ENCODE results near the gene GPAT2. TPM values are rescaled to one million over a fixed set of nuclear protein-coding genes. Genes with fewer than 3 reads are reported as not detected.

Gene GPAT2
- total RNA-seq, 2 donors from 2014 or later: 1.6 to 2.0 TPM

DNA sequence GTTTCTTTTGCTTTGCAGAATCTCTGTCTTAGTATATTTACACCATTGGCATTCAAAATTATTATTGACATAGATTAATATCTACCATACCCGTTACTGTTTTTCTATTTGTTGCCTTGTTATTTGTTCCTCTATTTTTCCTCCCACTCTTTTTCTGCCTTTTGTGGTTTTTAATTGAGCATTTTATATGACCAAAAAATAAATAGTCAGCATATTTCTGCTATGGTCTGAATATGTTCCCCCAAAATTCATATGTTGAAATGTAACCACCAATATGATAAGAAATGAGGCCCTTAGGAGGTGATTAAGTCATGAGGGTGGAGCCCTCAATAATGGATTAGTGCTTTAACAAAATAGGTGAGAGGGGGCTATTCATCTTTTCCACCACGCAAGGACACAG lies 46.3 kb upstream of the GPAT2 start:
- Histone ChIP-seq H3K9me3 (peaks cover 0 to 8% (median 0%) of the 10 kb centered on the region in 3 donors), H3K27me3 (no peaks in the 10 kb centered on the region), H3K4me1 (no peaks in the 10 kb centered on the region), H3K4me3 (no peak overlapping the region), H3K36me3 (replicated peaks in 1 of 2; ENCODE audit: insufficient read depth in 1 of 2, low read depth in 2 of 2) (no peaks in the 10 kb centered on the region), H3K27ac (no peak overlapping the region)
- DNase-seq (no peak), ATAC-seq (no peak)
- intact Hi-C loops (cut with DNase I): no loop called here
- WGBS, 2 donors: 81 to 86% methylated on average over 2 of the region's 2 CpGs
- TF ChIP-seq, protein P1, sequence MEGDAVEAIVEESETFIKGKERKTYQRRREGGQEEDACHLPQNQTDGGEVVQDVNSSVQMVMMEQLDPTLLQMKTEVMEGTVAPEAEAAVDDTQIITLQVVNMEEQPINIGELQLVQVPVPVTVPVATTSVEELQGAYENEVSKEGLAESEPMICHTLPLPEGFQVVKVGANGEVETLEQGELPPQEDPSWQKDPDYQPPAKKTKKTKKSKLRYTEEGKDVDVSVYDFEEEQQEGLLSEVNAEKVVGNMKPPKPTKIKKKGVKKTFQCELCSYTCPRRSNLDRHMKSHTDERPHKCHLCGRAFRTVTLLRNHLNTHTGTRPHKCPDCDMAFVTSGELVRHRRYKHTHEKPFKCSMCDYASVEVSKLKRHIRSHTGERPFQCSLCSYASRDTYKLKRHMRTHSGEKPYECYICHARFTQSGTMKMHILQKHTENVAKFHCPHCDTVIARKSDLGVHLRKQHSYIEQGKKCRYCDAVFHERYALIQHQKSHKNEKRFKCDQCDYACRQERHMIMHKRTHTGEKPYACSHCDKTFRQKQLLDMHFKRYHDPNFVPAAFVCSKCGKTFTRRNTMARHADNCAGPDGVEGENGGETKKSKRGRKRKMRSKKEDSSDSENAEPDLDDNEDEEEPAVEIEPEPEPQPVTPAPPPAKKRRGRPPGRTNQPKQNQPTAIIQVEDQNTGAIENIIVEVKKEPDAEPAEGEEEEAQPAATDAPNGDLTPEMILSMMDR (IDR thresholded peaks at IDR 0.05): no peak
- no peak for TF ChIP-seq POLR2A (IDR thresholded peaks at IDR 0.05)

DNA sequence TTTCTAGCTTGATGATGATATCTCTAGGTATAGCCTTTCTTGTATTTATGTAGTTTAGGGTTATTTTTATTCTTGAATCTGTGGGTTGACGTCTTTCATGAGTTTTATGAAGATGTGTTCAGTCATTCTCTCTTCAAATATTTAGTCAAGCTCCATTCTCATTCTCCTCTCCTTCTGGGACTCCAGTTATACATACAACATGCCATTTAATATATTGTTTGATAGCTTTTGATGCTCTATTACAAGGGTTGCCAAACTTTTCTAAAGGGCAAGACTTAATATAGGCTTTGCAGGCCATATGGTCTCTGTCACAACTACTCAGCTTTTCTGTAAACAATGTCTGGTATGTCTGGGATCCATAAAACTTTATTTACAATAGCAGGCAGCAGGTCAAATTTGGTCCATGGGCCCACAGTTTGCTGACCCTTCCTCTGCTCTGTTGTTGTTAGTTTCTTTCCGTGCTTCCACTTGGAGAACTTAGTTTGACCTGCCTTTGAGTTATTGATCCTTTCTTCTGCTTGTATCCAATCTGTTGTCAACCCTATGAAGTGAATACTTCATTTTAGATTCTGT lies 40.6 kb upstream of the GPAT2 start:
- Histone ChIP-seq H3K9me3 (peaks cover 0 to 8% (median 0%) of the 10 kb centered on the region in 3 donors), H3K27me3 (no peaks in the 10 kb centered on the region), H3K27ac (no peak overlapping the region), H3K36me3 (replicated peaks in 1 of 2; ENCODE audit: insufficient read depth in 1 of 2, low read depth in 2 of 2) (no peaks in the 10 kb centered on the region), H3K4me1 (no peaks in the 10 kb centered on the region), H3K4me3 (no peak overlapping the region)
- TF ChIP-seq, protein P1 (IDR thresholded peaks at IDR 0.05): no peak
- TF ChIP-seq POLR2A (IDR thresholded peaks at IDR 0.05): no peak
- DNase-seq (no peak), ATAC-seq (no peak)
- intact Hi-C loops (cut with DNase I): no loop called here
- 70 to 76% methylated on average over 2 of the region's 2 CpGs for WGBS, 2 donors

DNA sequence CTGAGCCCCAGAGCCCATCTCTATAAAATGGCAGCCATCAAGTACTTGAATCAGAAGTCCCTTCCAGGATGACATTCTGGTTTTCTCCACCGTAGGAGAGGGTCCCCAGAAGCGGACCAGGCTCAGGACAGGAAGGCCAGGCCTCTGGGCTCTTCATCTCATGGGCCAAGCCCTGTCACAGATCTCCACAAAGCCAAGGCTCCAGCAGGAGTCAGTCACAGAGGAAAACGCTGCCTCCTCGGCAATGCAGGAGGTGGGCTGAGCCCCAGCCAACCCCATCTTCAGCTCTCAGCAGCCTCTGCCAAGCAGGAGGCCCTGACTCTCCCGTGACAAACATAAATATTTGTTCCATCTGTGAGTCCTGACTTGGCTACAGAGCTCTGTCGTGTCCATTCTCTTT lies 39.4 kb upstream of the GPAT2 start:
- Histone ChIP-seq H3K4me1 (no peaks in the 10 kb centered on the region), H3K4me3 (no peak overlapping the region), H3K27me3 (no peaks in the 10 kb centered on the region), H3K27ac (no peak overlapping the region), H3K9me3 (peaks cover 0 to 8% (median 0%) of the 10 kb centered on the region in 3 donors), H3K36me3 (replicated peaks in 1 of 2; ENCODE audit: insufficient read depth in 1 of 2, low read depth in 2 of 2) (no peaks in the 10 kb centered on the region)
- DNase-seq: no peak
- intact Hi-C loops (cut with DNase I): no loop called here
- TF ChIP-seq POLR2A (IDR thresholded peaks at IDR 0.05): no peak
- TF ChIP-seq, protein P1 (IDR thresholded peaks at IDR 0.05): no peak
- WGBS, 2 donors: 62 to 74% methylated on average over 5 to 6 of the region's 6 CpGs
- no peak for ATAC-seq

DNA sequence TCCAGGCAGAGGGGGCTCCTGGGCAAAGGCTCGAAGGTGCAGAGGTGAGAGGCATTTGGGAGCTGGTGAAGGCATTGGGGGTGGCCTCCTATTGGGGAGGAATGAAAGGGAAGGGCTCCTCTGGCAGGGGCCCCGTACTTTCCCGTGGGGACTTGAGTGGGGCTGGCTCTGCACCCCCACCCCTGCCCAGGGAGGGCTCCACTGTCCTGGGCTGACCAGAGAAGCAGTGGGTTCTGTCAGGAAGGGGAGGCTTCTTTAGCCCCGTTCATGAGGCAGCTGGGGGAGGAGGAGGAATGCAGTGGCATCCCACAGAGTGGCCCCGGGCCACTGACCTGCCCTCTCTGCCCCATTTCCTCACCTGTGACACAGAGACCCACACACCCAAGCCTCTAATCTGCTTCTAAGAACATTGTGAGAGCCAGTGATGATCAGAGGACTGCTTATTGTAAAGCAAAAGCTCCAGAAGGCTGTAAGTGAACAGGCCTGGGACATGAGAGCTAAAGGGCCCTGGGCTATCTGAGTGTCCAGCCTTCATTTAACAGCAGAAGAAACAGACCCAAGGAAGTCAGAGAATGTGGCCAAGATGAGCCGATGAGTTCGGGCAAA lies 38.6 kb upstream of the GPAT2 start:
- no peak overlapping the region for H3K27ac ChIP-seq

More for the DNA sequence above, 38.6 kb upstream of the GPAT2 start:
- Histone ChIP-seq H3K4me3 (no peak overlapping the region), H3K27me3 (no peaks in the 10 kb centered on the region), H3K4me1 (no peaks in the 10 kb centered on the region), H3K36me3 (replicated peaks in 1 of 2; ENCODE audit: insufficient read depth in 1 of 2, low read depth in 2 of 2) (no peaks in the 10 kb centered on the region), H3K9me3 (peaks cover 0 to 8% (median 0%) of the 10 kb centered on the region in 3 donors)
- WGBS, 2 donors: 75 to 81% methylated on average over 7 of the region's 7 CpGs
- TF ChIP-seq POLR2A (IDR thresholded peaks at IDR 0.05): no peak
- TF ChIP-seq, protein P1 (IDR thresholded peaks at IDR 0.05): no peak
- no peak for DNase-seq
- intact Hi-C loops (cut with DNase I): no loop called here
- ATAC-seq: no peak
